PFSK-1 (cell line): ENCODE measurements around the gene APOO.

Source experiments
- FOXP2 ChIP-seq: optimal IDR thresholded peaks from 2 replicates; pipeline ENCODE3; 2011; ENCODE audit warnings: borderline replicate concordance, control low read depth, inconsistent platforms; ENCODE audit not compliant: insufficient read depth; ENCODE audit errors: extremely low read length, extremely low read depth
- POLR2AphosphoS5 ChIP-seq: IDR thresholded peaks from 2 replicates; pipeline ENCODE4 v1.6.1; 2012; ENCODE audit warnings: low read depth, mild to moderate bottlenecking, control low read depth, low read length, moderate library complexity
- REST ChIP-seq, 2 experiments: IDR thresholded peaks; 2 replicates each; pipeline versions ENCODE4 v1.6.1 to v1.8.0; 2011 to 2012; ENCODE audit warnings: low read depth in 2 of 2, low read length in 2 of 2, control low read depth in 1 of 2, inconsistent platforms in 1 of 2, mild to moderate bottlenecking in 1 of 2, moderate library complexity in 1 of 2; ENCODE audit not compliant: insufficient read depth in 1 of 2
- SIN3A ChIP-seq: IDR thresholded peaks from 2 replicates; pipeline ENCODE4 v1.6.1; 2012; ENCODE audit warnings: mild to moderate bottlenecking, low read length, moderate library complexity, borderline replicate concordance; ENCODE audit not compliant: insufficient read depth
- TAF1 ChIP-seq: IDR thresholded peaks from 2 replicates; pipeline ENCODE4 v1.6.1; 2012; ENCODE audit warnings: low read length, control low read depth, borderline replicate concordance; ENCODE audit not compliant: insufficient read depth

GRCh38 chrX:23786268-23786815, 121.4 kb downstream of the APOO start:
- TF ChIP-seq POLR2AphosphoS5 (no peak), REST (IDR thresholded peaks at IDR 0.05; ENCODE audit: insufficient read depth in 1 of 2, low read depth in 2 of 2, low read length in 2 of 2) (no peak), TAF1 (no peak), SIN3A (no peak), FOXP2 (no peak)
